NCI-H774 (cell line): ENCODE measurements around the gene C9orf85.
"Not testable (repeated sequence)": the region's sequence is repeated elsewhere in the genome, so short reads cannot be mapped to it uniquely, and the experiment has no call there.

ENCODE experiments used
- DNase-seq: peaks from one replicate; lab custom pipeline; 2025; lab: John Stamatoyannopoulos, UW

C9orf85 gene

GRCh38 chr9:71941998-71942567 is 30.6 kb downstream of the C9orf85 start:
- DNase-seq: no peak

GRCh38 chr9:71944754-71945375 is 33.4 kb downstream of the C9orf85 start:
- DNase-seq: no peak

GRCh38 chr9:71954652-71955051 is 43.2 kb downstream of the C9orf85 start:
- DNase-seq: not testable (repeated sequence)

- DNase-seq: no peak
Measured at GRCh38 chr9:71955300-71955915, 44.0 kb downstream of the C9orf85 start.

GRCh38 chr9:71962328-71962727 is 50.9 kb downstream of the C9orf85 start:
- no peak for DNase-seq

DNA sequence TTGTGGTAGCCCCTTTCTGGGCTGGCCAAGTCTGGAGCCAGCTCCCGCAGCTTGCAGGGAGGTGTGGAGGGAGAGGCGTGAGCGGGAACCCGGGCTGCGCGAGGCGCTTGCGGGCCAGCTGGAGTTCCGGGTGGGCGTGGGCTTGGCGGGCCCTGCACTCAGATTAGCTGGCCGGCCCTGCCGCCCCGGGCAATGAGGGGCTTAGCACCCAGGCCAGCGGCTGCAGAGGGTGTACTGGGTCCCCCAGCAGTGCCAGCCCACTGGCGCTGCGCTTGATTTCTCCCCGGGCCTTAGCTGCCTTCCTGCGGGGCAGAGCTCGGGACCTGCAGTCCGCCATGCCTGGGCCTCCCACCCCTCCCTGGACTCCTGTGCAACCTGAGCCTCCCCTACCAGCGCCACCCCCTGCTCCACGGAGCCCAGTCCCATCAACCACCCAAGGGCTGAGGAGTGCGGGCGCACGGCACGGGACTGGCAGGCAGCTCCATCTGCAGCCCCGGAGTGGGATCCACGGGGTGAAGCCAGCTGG is 52.1 kb downstream of the C9orf85 start:
- not testable (repeated sequence) for DNase-seq

- no peak for DNase-seq
Measured at GRCh38 chr9:71965403-71965802, 54.0 kb downstream of the C9orf85 start.

DNA sequence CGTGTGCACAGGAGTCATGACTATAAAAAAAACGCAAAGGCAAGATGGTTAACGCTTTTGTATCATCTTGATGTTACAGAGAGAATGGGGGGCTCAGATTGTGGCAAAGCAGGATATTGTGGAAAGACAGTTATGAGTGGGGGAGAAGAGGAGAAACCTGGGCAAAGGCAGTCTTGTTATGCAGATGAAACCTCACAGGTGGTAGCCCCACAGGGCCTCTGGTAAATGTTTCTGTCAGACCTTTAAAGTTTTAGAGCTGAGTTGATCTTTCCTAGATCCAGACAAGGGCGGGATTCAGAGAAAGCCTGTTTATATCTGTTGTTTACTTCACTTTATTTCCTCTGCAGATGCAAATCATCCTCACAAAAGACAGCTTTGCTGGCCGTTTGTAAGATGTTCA is 55.2 kb downstream of the C9orf85 start:
- DNase-seq: no peak

DNA sequence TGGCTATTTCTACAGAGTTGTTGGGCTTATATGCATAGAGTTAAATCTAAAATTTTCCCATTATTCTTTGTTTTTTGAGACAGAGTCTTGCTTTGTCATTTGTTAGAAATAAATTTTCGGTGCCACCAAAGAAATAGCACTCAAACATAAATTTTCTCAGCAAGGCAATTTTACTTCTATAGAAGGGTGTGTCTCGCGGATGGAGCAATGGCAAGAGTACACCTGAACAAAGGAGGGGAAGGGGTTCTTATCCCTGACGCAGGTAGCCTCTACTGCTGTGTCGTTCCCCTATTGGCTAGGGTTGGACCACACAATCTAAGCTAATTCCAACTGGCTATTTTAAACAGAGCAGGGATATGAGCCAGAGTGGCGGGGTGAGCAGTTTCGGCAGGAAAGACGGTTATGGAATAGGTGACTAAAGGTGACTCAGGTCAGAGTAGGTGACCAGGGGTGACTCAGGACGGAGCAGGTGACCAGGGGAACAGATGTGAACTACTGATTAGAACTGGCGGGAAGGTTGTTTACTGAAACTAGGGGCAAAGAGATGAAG is 57.2 kb downstream of the C9orf85 start:
- DNase-seq: no peak

DNA sequence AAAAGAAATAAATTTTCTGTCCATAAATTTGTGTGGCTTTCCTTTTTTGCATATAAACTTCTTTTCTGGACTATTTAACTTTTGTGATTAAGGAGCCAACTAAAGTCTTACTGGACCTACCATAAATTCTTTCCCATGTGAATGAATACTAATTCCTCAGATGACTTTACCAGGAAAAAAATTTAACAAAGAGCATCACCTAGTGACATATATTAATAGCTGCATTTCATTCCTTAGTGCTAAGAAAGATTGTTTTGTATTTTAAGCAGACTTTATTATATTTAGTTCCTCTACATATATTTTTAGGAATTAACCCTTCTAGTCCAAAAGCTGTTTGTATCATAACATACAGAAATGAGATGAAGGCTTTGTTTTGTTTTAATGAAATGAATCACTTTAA is 64.4 kb downstream of the C9orf85 start:
- DNase-seq: no peak

GRCh38 chr9:71977003-71977402 is 65.6 kb downstream of the C9orf85 start:
- DNase-seq: no peak

- no peak for DNase-seq
Measured at GRCh38 chr9:71980266-71981190, 69.1 kb downstream of the C9orf85 start.

DNA sequence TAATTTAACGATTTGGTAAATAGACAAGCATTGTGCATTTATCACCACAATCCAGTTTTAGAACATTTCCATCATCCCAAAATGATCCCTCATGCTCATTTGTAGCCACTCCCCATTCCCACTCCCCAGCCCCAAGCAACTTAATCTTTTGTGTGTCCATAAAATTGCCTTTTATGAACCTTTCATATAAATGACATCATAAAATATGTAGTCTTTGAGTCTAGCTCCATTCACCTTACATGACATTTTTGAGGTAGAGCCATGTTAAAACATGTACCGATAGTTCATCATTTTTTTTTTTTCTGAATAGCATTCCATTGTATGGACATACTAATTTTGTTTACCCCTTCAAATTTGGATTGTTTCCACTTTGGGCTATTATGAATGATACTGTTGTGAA is 70.5 kb downstream of the C9orf85 start:
- no peak for DNase-seq

- no peak for DNase-seq
Measured at GRCh38 chr9:71984403-71984802, 73.0 kb downstream of the C9orf85 start.

DNA sequence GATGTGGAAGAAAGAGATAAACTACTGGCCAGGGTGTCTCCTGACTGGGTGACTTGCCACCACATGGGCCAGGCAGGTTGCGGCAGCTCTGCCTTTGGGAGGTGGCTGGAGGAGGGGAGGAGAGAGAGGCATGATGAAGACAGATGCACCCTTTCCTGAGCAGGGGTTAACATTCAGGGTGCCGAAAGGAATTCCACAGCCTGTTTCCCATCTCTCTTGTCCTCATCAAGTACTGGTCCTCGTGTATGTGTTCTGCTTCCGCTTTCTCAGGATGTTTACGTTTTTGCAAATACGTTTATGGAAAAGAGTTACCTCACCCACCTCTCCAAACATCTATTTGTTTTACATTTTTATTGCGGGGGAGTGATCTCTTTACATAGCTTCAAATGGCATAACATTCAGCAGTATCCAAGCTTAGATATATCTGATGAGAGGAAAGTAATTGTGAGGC is 73.4 kb downstream of the C9orf85 start:
- no peak for DNase-seq

DNA sequence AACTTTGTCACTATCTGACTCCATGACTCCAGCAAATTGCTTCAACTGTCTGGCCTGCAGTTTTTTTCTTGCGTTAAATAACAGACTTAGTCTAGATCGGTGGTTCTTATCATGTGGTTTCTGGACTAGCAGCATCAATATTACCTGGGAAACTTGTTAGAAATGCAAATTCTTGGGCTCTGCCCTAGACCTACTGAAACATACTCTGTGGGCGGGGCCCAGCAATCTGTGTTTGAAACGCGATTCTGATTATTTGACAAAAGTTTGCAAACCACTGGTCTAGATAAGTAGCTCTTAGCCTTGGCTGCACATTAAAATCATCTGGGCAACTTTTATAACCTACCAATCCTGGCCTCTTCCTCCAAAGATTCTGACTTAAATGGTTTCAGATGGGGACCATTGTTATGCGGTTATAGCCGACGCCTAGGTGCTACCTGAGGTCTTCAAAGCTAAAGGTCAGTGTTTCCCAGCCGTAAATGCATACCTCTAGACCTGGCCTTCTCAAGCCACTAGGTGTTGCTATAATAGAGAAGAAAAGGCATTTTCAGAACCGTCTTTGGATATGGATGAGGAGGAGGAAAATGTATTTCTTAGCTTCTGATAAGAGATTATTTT is 74.0 kb downstream of the C9orf85 start:
- no peak for DNase-seq

- DNase-seq: no peak
Measured at GRCh38 chr9:71986900-71987299, 75.5 kb downstream of the C9orf85 start.

GRCh38 chr9:71987471-71988371 is 76.3 kb downstream of the C9orf85 start:
- no peak for DNase-seq

DNA sequence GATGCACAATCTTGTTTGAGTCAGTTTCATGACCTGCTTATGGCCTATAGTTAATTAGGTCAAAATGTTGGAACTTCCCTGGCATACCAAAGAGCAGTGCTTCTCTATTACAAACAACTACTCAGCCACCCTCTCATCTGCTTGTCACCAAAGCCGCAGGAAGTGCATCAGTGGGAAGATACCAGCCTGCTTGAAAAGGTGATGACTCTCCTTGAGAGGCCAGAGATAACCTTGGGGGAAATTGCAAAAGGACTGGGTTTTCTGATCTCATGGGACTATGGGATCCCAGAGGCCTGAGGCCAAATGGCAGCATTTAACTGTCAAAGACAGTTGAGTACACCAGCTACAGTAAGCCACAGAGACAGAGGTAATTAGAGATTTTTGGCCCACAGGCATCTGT is 79.0 kb downstream of the C9orf85 start:
- DNase-seq: no peak

DNA sequence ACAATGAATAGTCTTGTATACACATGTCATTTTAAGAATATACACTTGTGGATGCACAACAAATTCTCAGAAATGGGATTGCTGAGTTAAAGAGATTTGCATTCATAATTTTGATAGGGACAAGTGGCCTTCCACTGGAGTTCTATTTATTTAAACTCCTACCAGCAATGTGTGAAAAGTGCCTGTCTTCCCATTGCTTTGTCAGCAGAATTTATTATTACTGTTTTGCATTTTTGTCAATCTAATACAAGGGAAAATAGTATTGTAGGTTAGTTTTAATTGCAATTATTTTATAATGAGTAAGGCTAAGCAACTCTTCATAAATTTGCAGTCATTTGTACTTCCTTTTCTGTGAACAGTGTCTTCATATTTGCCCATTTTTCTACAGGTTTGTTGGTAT is 94.0 kb downstream of the C9orf85 start:
- DNase-seq: no peak

DNA sequence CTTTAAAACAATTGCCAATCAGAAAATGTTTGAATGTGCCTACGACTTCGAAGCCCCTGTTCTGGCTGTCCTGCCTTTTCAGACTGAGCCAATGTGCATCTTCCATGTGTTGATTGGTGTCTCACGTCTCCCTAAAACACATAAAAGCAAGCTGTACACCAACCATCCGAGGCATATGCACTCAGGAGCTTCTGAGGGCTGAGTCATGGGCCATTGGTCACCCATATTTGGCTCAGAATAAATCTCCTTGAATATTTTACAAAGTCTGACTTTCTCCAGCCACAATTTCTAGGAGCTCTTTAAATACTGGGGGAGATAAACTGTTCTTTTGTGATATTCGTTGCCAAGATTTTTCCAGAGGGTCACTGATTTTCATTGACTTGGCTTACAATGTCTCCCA is 95.1 kb downstream of the C9orf85 start:
- no peak for DNase-seq
